GM12874 (cell line): ENCODE data around the gene PROSER1.

Experiments
- CTCF ChIP-seq: IDR thresholded peaks from 2 replicates; pipeline ENCODE4 v1.5.1; 2011; ENCODE audit warnings: low read depth, mild to moderate bottlenecking, control low read depth, low read length, moderate library complexity; ENCODE audit not compliant: insufficient read depth

The PROSER1 gene

GRCh38 chr13:39012608-39013007 is 25.3 kb downstream of the PROSER1 start:
- no peak for TF ChIP-seq CTCF

- no peak for TF ChIP-seq CTCF
Measured at GRCh38 chr13:38998739-38999138, 39.1 kb downstream of the PROSER1 start.

GRCh38 chr13:38993381-38993780 is 44.5 kb downstream of the PROSER1 start:
- TF ChIP-seq CTCF, result no peak

GRCh38 chr13:38990693-38991092 is 47.2 kb downstream of the PROSER1 start, which contains the start of gene STOML3:
Gene STOML3 (minus strand): TSS chr13:38990831. CDS start chr13:38990721, 110 bp downstream.
- no peak for TF ChIP-seq CTCF

GRCh38 chr13:38981096-38981495 is 56.8 kb downstream of the PROSER1 start:
- TF ChIP-seq CTCF, result no peak

- TF ChIP-seq CTCF, result no peak
Measured at GRCh38 chr13:38980750-38981078, 57.2 kb downstream of the PROSER1 start.

GRCh38 chr13:38979891-38980749 is 57.8 kb downstream of the PROSER1 start:
- TF ChIP-seq CTCF, result no peak
